A549 (cell line): ENCODE results near the gene DPP10. TPM values are rescaled to one million over a fixed set of nuclear protein-coding genes. Genes with fewer than 3 reads are reported as not detected.

Experiments used
- ATAC-seq, 2 experiments: fragments of 200-7000 bp in 1 of 2; fragments of >200 bp in 1 of 2; cut with Nextera tagmentation in 1 of 2; cut with Tn5 transposase in 1 of 2; 3 replicates each; pipeline versions ENCODE4 v1.8.0 to v1.9.1; 2018 to 2020; ENCODE audit warnings: mild to moderate bottlenecking in 1 of 2, moderate library complexity in 1 of 2
- CTCF ChIA-PET: fragments of 300-600 bp; sonication (Branson Sonifier 250); formaldehyde crosslinking; extraction: SDS; loops from one replicate; lab custom pipeline; 2021; ENCODE audit warnings: antibody characterized with exemption, inconsistent platforms; lab: Yijun Ruan, JAX
- POLR2A ChIA-PET: fragments of 350-600 bp; formaldehyde crosslinking; extraction: SDS; loops from one replicate; lab custom pipeline; 2021; ENCODE audit warnings: antibody characterized with exemption, inconsistent platforms; lab: Yijun Ruan, JAX
- DNase-seq, 2 experiments: peaks; one replicate each; pipeline versions ENCODE4 v3.0.0 to v3.0.0-alpha.2; 2011 to 2016; ENCODE audit warnings: low read depth in 1 of 2, low spot score in 1 of 2
- FAIRE-seq: peaks from 2 replicates; lab custom pipeline; 2011; peaks lifted over from hg19 to GRCh38; lab: Jason Lieb, UNC
- H3K27ac ChIP-seq, 2 experiments: fragments of >200 bp; sonication (Bioruptor Twin); formaldehyde crosslinking; 3 replicates each; pipeline ENCODE4 v1.5.1; 2016 to 2017
- H3K4me1 ChIP-seq: fragments of >200 bp; sonication (Bioruptor Twin); formaldehyde crosslinking; 3 replicates; pipeline ENCODE4 v1.6.1; 2016
- H3K4me2 ChIP-seq: fragments of >200 bp; sonication (Bioruptor Twin); formaldehyde crosslinking; 3 replicates; pipeline ENCODE4 v1.6.1; 2016
- H3K4me3 ChIP-seq: fragments of >200 bp; sonication (Bioruptor Twin); formaldehyde crosslinking; 3 replicates; pipeline ENCODE4 v1.5.1; 2016
- H3K9me3 ChIP-seq: fragments of >200 bp; sonication (Bioruptor Twin); formaldehyde crosslinking; 3 replicates; pipeline ENCODE4 v1.6.1; 2016
- CBX2 ChIP-seq: fragments of 200-600 bp; sonication (generic); IDR thresholded peaks from 2 replicates; pipeline ENCODE4 v1.6.1; 2016; ENCODE audit warnings: low read depth, mild to moderate bottlenecking, borderline replicate concordance
- CHD2 ChIP-seq: fragments of 150-350 bp; IDR thresholded peaks from 2 replicates; pipeline ENCODE4 v1.6.1; 2014; ENCODE audit warnings: low read length; ENCODE audit not compliant: partially characterized antibody
- CHD4 ChIP-seq: fragments of 200-600 bp; sonication (generic); IDR thresholded peaks from 2 replicates; pipeline ENCODE4 v1.6.1; 2016; ENCODE audit warnings: antibody characterized with exemption, mild to moderate bottlenecking, borderline replicate concordance
- CTCF ChIP-seq: fragments of >200 bp; sonication (Bioruptor Twin); formaldehyde crosslinking; IDR thresholded peaks from 3 replicates; pipeline ENCODE4 v1.5.1; 2016
- EHMT2 ChIP-seq: fragments of 200-600 bp; sonication (generic); IDR thresholded peaks from 2 replicates; pipeline ENCODE4 v1.6.1; 2016; ENCODE audit warnings: antibody characterized with exemption, low read depth, mild to moderate bottlenecking, moderate library complexity
- FOSL2 ChIP-seq, 2 experiments: fragments of 450-650 bp in 1 of 2; fragments of >200 bp in 1 of 2; sonication (Bioruptor Twin) in 1 of 2; formaldehyde crosslinking; IDR thresholded peaks; 2 replicates each; pipeline versions ENCODE4 v1.5.0 to v1.6.1; 2016 to 2020; ENCODE audit warnings: mild to moderate bottlenecking in 1 of 2, moderate library complexity in 1 of 2
- HDAC2 ChIP-seq: fragments of 200-600 bp; sonication (generic); IDR thresholded peaks from 2 replicates; pipeline ENCODE4 v1.6.1; 2016
- HEYL ChIP-seq: fragments of 250-450 bp; sonication (Bioruptor Pico); IDR thresholded peaks from 2 replicates; pipeline ENCODE4 v1.8.0; 2021; ENCODE audit warnings: mild to moderate bottlenecking, moderate library complexity
- HOXA7 ChIP-seq: fragments of 250-450 bp; sonication (Bioruptor Pico); IDR thresholded peaks from 2 replicates; pipeline ENCODE4 v1.5.0; 2020; ENCODE audit warnings: mild to moderate bottlenecking, moderate library complexity
- HOXB13 ChIP-seq: fragments of 250-450 bp; sonication (Bioruptor Pico); IDR thresholded peaks from 2 replicates; pipeline ENCODE4 v1.5.0; 2020; ENCODE audit warnings: low read depth, mild to moderate bottlenecking, moderate library complexity
- JUN ChIP-seq, 2 experiments: fragments of >200 bp; sonication (Bioruptor Twin); formaldehyde crosslinking; IDR thresholded peaks; 2 replicates in 1 of 2; 3 replicates in 1 of 2; pipeline ENCODE4 v1.6.1; 2016 to 2017
- MAX ChIP-seq: IDR thresholded peaks from 2 replicates; pipeline ENCODE4 v1.6.1; 2012
- MAZ ChIP-seq: fragments of 150-350 bp; IDR thresholded peaks from 2 replicates; pipeline ENCODE4 v1.6.1; 2014; ENCODE audit warnings: antibody characterized with exemption, low read depth, low read length, borderline replicate concordance
- NR3C1 ChIP-seq: fragments of >200 bp; sonication (Bioruptor Twin); formaldehyde crosslinking; IDR thresholded peaks from 3 replicates; pipeline ENCODE4 v1.6.1; 2017
- PHF8 ChIP-seq: fragments of 200-600 bp; sonication (generic); IDR thresholded peaks from 2 replicates; pipeline ENCODE4 v1.6.1; 2016; ENCODE audit warnings: low read depth, mild to moderate bottlenecking, antibody characterized with exemption, moderate library complexity, borderline replicate concordance
- POLR2A ChIP-seq: IDR thresholded peaks from 2 replicates; pipeline ENCODE4 v1.6.1; 2012; ENCODE audit warnings: mild to moderate bottlenecking, low read length
- POLR2AphosphoS2 ChIP-seq: conservative IDR thresholded peaks from 2 replicates; pipeline ENCODE4 v1.6.1; 2012; ENCODE audit warnings: low read length, improper control_type of control experiment, inconsistent platforms
- RARB ChIP-seq: fragments of 250-450 bp; sonication (Bioruptor Pico); IDR thresholded peaks from 2 replicates; pipeline ENCODE4 v1.8.0; 2021; ENCODE audit warnings: mild to moderate bottlenecking, moderate library complexity
- RCOR1 ChIP-seq: fragments of 150-350 bp; IDR thresholded peaks from 2 replicates; pipeline ENCODE4 v1.6.1; 2014; ENCODE audit warnings: antibody characterized with exemption, low read length, low read depth
- RNF2 ChIP-seq: fragments of 200-600 bp; sonication (generic); IDR thresholded peaks from 2 replicates; pipeline ENCODE4 v1.6.1; 2016; ENCODE audit warnings: low read depth, mild to moderate bottlenecking, antibody characterized with exemption, moderate library complexity, borderline replicate concordance
- TFCP2L1 ChIP-seq: fragments of 250-450 bp; sonication (Bioruptor Pico); IDR thresholded peaks from 2 replicates; pipeline ENCODE4 v1.5.0; 2021; ENCODE audit warnings: mild to moderate bottlenecking
- TP53 ChIP-seq: fragments of 250-450 bp; sonication (Bioruptor Pico); IDR thresholded peaks from 2 replicates; pipeline ENCODE4 v1.5.0; 2021; ENCODE audit warnings: mild to moderate bottlenecking, moderate library complexity
- ZFP36 ChIP-seq: fragments of 450-650 bp; IDR thresholded peaks from 2 replicates; pipeline ENCODE4 v1.6.1; 2014; ENCODE audit warnings: borderline replicate concordance; ENCODE audit not compliant: partially characterized antibody
- ZNF302 ChIP-seq: fragments of 250-450 bp; sonication (Bioruptor Pico); IDR thresholded peaks from 2 replicates; pipeline ENCODE4 v1.9.0; 2021; ENCODE audit warnings: inconsistent platforms, mild to moderate bottlenecking, moderate library complexity
- WGBS: methylation state at CpG from one replicate; pipeline ENCODE4 v1.1.6; 2017; ENCODE audit errors: missing lambda C conversion rate; 5-methylcytosine and 5-hydroxymethylcytosine counted together
- polyA plus RNA-seq, 4 experiments: library from polyadenylated mRNA; depleted of rRNA in 3 of 4; stranded (reverse); fragments of >200 nt; fragmentation: RNase III in 1 of 4; extraction: RNeasy Plus Mini Kit Qiagen cat#74134 plus additional on column Dnase treatment in 1 of 4; gene quantifications; 2 replicates in 3 of 4; 3 replicates in 1 of 4; pipeline ENCODE4 v1.2.3, GENCODE V29; 2011 to 2017
- TF ChIP-seq, protein P1 (sequence below): fragments of 200-600 bp; sonication (generic); IDR thresholded peaks from 2 replicates; pipeline ENCODE4 v1.6.1; 2016; ENCODE audit warnings: antibody characterized with exemption, mild to moderate bottlenecking, moderate library complexity
- TF ChIP-seq, protein P2 (sequence below): fragments of 250-450 bp; sonication (Bioruptor Pico); IDR thresholded peaks from 2 replicates; pipeline ENCODE4 v1.5.0; 2020; ENCODE audit warnings: low read depth, mild to moderate bottlenecking, moderate library complexity
- TF ChIP-seq, protein P3 (sequence below): fragments of 250-450 bp; sonication (Bioruptor Pico); IDR thresholded peaks from 2 replicates; pipeline ENCODE4 v1.5.0; 2021; ENCODE audit warnings: mild to moderate bottlenecking, moderate library complexity, borderline replicate concordance

Gene DPP10
- polyA plus RNA-seq, 2 of the 4 experiments (the other 2 are of a cell fraction), result not detected

- TF ChIP-seq, protein P1, sequence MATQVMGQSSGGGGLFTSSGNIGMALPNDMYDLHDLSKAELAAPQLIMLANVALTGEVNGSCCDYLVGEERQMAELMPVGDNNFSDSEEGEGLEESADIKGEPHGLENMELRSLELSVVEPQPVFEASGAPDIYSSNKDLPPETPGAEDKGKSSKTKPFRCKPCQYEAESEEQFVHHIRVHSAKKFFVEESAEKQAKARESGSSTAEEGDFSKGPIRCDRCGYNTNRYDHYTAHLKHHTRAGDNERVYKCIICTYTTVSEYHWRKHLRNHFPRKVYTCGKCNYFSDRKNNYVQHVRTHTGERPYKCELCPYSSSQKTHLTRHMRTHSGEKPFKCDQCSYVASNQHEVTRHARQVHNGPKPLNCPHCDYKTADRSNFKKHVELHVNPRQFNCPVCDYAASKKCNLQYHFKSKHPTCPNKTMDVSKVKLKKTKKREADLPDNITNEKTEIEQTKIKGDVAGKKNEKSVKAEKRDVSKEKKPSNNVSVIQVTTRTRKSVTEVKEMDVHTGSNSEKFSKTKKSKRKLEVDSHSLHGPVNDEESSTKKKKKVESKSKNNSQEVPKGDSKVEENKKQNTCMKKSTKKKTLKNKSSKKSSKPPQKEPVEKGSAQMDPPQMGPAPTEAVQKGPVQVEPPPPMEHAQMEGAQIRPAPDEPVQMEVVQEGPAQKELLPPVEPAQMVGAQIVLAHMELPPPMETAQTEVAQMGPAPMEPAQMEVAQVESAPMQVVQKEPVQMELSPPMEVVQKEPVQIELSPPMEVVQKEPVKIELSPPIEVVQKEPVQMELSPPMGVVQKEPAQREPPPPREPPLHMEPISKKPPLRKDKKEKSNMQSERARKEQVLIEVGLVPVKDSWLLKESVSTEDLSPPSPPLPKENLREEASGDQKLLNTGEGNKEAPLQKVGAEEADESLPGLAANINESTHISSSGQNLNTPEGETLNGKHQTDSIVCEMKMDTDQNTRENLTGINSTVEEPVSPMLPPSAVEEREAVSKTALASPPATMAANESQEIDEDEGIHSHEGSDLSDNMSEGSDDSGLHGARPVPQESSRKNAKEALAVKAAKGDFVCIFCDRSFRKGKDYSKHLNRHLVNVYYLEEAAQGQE, result no peak
- TF ChIP-seq RCOR1 (no peak), NR3C1 (no peak)
Measured at GRCh38 chr2:114464961-114465706, 22.7 kb downstream of the DPP10 start (continued).

GRCh38 chr2:114468343-114468742 lies 25.9 kb downstream of the DPP10 start:
- no peak overlapping the region for H3K4me3 ChIP-seq
- TF ChIP-seq HOXB13, result no peak
- TF ChIP-seq HDAC2, result no peak
- no peak for TF ChIP-seq EHMT2
- TF ChIP-seq PHF8, result no peak
- no peak for TF ChIP-seq HOXA7
- no peak for TF ChIP-seq CHD4
- TF ChIP-seq JUN (IDR thresholded peaks at IDR 0.05), result no peak
- TF ChIP-seq MAZ, result no peak
- TF ChIP-seq POLR2AphosphoS2, result no peak
- TF ChIP-seq HEYL, result no peak
- TF ChIP-seq CBX2, result no peak
- TF ChIP-seq MAX, result no peak
- TF ChIP-seq RARB (CRISPR knock-in tag), result no peak
- TF ChIP-seq, protein P2, sequence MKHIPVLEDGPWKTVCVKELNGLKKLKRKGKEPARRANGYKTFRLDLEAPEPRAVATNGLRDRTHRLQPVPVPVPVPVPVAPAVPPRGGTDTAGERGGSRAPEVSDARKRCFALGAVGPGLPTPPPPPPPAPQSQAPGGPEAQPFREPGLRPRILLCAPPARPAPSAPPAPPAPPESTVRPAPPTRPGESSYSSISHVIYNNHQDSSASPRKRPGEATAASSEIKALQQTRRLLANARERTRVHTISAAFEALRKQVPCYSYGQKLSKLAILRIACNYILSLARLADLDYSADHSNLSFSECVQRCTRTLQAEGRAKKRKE (CRISPR knock-in tag), result no peak
- no peak for TF ChIP-seq ZNF302 (CRISPR knock-in tag)
- H3K27ac ChIP-seq, result no peak overlapping the region
- POLR2A ChIA-PET, result no interaction called here
- FAIRE-seq (no peak), ATAC-seq (no peak), DNase-seq (no peak)
- no peak overlapping the region for H3K4me2 ChIP-seq
- CTCF ChIA-PET, result interaction anchor here (0.7 kb wide), 1 partner anchor 86 kb away, joined by 5 read pairs; no protein-coding TSS in a partner anchor
- H3K4me1 ChIP-seq, result no peaks in the 10 kb centered on the region
- 18% methylated on average over 4 of the region's 4 CpGs for WGBS
- no peaks in the 10 kb centered on the region for H3K9me3 ChIP-seq

DNA sequence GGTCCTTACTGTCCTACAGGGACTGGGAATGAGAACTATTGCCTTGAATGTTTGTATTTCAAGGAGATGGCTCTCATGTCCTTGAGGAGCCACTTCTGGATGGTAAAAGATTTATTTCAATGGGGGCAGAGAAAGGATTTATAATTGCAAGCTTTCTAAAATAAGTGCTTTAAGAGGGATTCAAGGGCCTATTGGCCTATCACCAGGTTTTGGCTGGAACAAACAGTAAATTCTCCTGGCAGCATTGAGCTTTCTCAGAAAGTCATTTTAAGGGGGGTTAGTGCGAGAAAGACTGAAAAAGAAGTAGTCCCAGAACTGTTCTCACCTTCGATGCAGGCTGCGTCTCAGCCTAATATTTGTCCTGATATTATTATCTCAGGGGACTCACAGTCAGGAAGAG lies 29.8 kb downstream of the DPP10 start:
- Histone ChIP-seq H3K9me3 (no peaks in the 10 kb centered on the region), H3K4me2 (no peak overlapping the region), H3K4me3 (no peak overlapping the region), H3K4me1 (no peaks in the 10 kb centered on the region), H3K27ac (no peak overlapping the region)
- POLR2A ChIA-PET, result no interaction called here
- ATAC-seq (no peak), FAIRE-seq (no peak), DNase-seq (no peak)
- CTCF ChIA-PET, result no interaction called here
- WGBS, result 1% methylated on average over 3 of the region's 3 CpGs
- TF ChIP-seq RARB (CRISPR knock-in tag), result no peak
- no peak for TF ChIP-seq ZFP36
- TF ChIP-seq TFCP2L1 (CRISPR knock-in tag), result no peak
- TF ChIP-seq, protein P3, sequence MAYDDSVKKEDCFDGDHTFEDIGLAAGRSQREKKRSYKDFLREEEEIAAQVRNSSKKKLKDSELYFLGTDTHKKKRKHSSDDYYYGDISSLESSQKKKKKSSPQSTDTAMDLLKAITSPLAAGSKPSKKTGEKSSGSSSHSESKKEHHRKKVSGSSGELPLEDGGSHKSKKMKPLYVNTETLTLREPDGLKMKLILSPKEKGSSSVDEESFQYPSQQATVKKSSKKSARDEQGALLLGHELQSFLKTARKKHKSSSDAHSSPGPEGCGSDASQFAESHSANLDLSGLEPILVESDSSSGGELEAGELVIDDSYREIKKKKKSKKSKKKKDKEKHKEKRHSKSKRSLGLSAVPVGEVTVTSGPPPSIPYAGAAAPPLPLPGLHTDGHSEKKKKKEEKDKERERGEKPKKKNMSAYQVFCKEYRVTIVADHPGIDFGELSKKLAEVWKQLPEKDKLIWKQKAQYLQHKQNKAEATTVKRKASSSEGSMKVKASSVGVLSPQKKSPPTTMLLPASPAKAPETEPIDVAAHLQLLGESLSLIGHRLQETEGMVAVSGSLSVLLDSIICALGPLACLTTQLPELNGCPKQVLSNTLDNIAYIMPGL (CRISPR knock-in tag), result no peak
- no peak for TF ChIP-seq POLR2AphosphoS2
- TF ChIP-seq POLR2A, result no peak
- no peak for TF ChIP-seq FOSL2 (IDR thresholded peaks at IDR 0.05)
- TF ChIP-seq FOSL2 (CRISPR knock-in tag; IDR thresholded peaks at IDR 0.05), result no peak
- no peak for TF ChIP-seq TP53
- TF ChIP-seq RCOR1, result no peak
- no peak for TF ChIP-seq JUN (IDR thresholded peaks at IDR 0.05)
- no peak for TF ChIP-seq RNF2
- no peak for TF ChIP-seq HDAC2
- no peak for TF ChIP-seq CTCF
- no peak for TF ChIP-seq CHD2
